AG04450 (cell line): ENCODE measurements around the gene FBXO28. TPM values are rescaled to one million over a fixed set of nuclear protein-coding genes. Genes with fewer than 3 reads are reported as not detected.
A peak's percentile ranks its signal among the peaks of the same experiment; 100 is the strongest.

ENCODE experiments used
- CTCF ChIA-PET: fragments of 300-600, 350-600 bp; formaldehyde crosslinking; extraction: SDS; loops from one replicate; lab custom pipeline; 2022; ENCODE audit warnings: antibody characterized with exemption, inconsistent platforms; lab: Charles Lee
- POLR2A ChIA-PET: fragments of 350-600 bp; formaldehyde crosslinking; extraction: SDS; loops from one replicate; lab custom pipeline; 2021; ENCODE audit warnings: antibody characterized with exemption, inconsistent platforms; lab: Yijun Ruan, JAX
- DNase-seq: peaks from one replicate; pipeline ENCODE4 v3.0.0-alpha.2; 2011; ENCODE audit warnings: low read depth, low spot score
- H3K27ac ChIP-seq: one replicate; pipeline ENCODE4 v1.5.1; 2012; ENCODE audit warnings: low read depth, low read length, control low read depth
- H3K27me3 ChIP-seq: one replicate; pipeline ENCODE4 v1.6.0; 2012; ENCODE audit warnings: low read length; ENCODE audit not compliant: control insufficient read depth, insufficient read depth
- H3K4me3 ChIP-seq: 2 replicates; pipeline ENCODE4 v1.5.1; 2011; ENCODE audit warnings: mild to moderate bottlenecking, low read depth, low read length, control low read depth
- H3K9me3 ChIP-seq: 2 replicates; pipeline ENCODE4 v1.5.1; 2012; ENCODE audit warnings: low read length; ENCODE audit not compliant: control insufficient read depth, insufficient read depth
- polyA plus RNA-seq: library from polyadenylated mRNA; depleted of rRNA; stranded (reverse); fragments of >200 nt; gene quantifications from 2 replicates; pipeline ENCODE4 v1.2.3, GENCODE V29; 2011
- TF ChIP-seq, protein P1 (sequence below): IDR thresholded peaks from 2 replicates; pipeline ENCODE4 v1.5.1; 2011; ENCODE audit warnings: low read depth, low read length, control low read depth, inconsistent platforms

Gene FBXO28
- polyA plus RNA-seq, 1 experiment, result 27.2 TPM

DNA sequence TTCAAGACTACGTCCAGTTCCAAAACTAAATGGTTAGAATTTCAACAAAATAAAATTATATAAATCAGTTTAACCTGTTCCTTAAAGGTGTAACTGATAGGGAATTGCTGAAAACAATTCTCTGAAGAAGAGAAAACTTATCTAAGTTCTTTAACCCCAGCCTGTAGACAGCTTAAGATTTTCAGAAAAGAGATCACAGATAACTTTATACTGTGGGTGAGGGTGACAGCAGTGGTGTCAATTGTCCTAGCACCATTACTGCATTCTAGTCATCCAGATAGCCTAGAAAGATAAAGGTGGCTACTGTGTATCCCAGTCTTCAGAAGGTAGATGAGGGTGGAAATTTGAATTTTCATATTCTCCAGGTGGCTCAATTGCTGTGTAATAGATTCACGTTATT is 49.4 kb downstream of the FBXO28 start:
- no peak for DNase-seq
- no peak overlapping the region for H3K27ac ChIP-seq
- POLR2A ChIA-PET, result no interaction called here
- no peaks in the 10 kb centered on the region for H3K27me3 ChIP-seq
- TF ChIP-seq, protein P1, sequence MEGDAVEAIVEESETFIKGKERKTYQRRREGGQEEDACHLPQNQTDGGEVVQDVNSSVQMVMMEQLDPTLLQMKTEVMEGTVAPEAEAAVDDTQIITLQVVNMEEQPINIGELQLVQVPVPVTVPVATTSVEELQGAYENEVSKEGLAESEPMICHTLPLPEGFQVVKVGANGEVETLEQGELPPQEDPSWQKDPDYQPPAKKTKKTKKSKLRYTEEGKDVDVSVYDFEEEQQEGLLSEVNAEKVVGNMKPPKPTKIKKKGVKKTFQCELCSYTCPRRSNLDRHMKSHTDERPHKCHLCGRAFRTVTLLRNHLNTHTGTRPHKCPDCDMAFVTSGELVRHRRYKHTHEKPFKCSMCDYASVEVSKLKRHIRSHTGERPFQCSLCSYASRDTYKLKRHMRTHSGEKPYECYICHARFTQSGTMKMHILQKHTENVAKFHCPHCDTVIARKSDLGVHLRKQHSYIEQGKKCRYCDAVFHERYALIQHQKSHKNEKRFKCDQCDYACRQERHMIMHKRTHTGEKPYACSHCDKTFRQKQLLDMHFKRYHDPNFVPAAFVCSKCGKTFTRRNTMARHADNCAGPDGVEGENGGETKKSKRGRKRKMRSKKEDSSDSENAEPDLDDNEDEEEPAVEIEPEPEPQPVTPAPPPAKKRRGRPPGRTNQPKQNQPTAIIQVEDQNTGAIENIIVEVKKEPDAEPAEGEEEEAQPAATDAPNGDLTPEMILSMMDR, result no peak
- H3K9me3 ChIP-seq, result no peaks in the 10 kb centered on the region
- H3K4me3 ChIP-seq, result no peak overlapping the region
- CTCF ChIA-PET, result interaction anchor here (0.6 kb wide), 1 partner anchor 11 kb away, joined by 3 read pairs; no protein-coding TSS in a partner anchor

DNA sequence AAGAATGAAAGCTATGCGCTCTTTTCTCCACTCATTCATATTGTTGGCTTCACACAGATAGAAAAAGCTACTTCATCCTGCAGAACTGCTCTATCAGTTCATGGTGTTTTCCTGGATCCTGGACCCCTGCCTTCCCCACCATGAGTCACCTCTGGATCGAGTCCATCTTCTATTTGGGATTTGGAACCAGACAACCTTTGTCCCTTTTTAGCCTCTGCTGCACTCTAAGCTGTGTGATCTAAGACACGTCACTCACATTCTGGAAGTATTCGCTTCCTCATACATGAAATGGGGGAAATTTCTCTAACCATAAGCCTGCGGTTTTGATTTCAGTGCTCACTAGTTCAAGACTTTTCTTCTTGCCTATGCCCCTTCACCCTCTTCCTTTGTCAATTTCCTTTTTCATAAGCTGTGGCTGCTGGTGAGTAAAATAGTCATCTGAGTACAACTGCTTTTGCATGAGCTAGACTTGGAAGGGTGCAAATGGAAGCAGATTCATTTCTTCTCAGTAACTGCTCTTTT is 55.0 kb downstream of the FBXO28 start:
- H3K27ac ChIP-seq, result peak overlapping the region; percentile 55
- TF ChIP-seq, protein P1, result no peak
- H3K9me3 ChIP-seq, result no peaks in the 10 kb centered on the region
- ChIA-PET POLR2A (interaction anchor here (0.7 kb wide), 1 partner anchor 14 kb away, joined by 3 read pairs; the partner anchor contains the start of gene DEGS1), CTCF (interaction anchor here (0.7 to 1.8 kb wide), 4 partner anchors 9 to 1896 kb away, joined by 3 to 8 read pairs (median 6); no protein-coding TSS in a partner anchor)
- DNase-seq, result no peak
- no peak overlapping the region for H3K4me3 ChIP-seq
- no peaks in the 10 kb centered on the region for H3K27me3 ChIP-seq

DNA sequence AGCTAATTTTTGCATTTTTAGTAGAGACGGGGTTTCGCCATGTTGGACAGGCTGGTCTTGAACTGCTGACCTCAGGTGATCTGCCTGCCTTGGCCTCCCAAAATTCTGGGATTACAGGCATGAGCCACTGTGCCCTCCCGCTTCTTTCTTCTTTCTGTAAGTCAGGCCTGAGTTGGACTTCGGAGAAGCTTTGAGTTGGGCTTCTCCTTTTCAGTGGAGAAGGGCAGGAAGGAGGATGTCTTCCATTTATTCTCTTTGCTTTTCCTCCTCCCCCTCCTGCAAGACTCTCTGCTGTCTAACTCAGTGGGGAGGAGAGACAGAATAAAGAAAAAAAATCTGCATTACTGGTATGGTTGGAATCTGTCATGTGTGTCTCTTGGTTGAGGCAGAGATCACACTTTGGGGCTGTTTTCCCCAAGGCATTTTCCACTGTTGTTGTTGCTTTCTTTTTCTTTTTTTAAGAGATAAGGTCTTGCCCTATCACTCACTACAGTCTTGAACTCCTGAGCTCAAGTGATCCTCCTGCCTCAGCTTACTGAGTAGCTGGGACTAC is 55.9 kb downstream of the FBXO28 start:
- no peak overlapping the region for H3K27ac ChIP-seq
- TF ChIP-seq, protein P1, result no peak
- ChIA-PET POLR2A (interaction anchor here (0.6 to 0.7 kb wide), 2 partner anchors 13 kb away, joined by 3 read pairs; partner anchors contain the start of gene DEGS1), CTCF (interaction anchor here (1.0 to 1.8 kb wide), 5 partner anchors 9 to 54 kb away, joined by 3 to 8 read pairs (median 3); partner anchors contain the start of gene DEGS1)
- no peak for DNase-seq
- no peak overlapping the region for H3K4me3 ChIP-seq
- H3K9me3 ChIP-seq, result no peaks in the 10 kb centered on the region
- no peaks in the 10 kb centered on the region for H3K27me3 ChIP-seq

DNA sequence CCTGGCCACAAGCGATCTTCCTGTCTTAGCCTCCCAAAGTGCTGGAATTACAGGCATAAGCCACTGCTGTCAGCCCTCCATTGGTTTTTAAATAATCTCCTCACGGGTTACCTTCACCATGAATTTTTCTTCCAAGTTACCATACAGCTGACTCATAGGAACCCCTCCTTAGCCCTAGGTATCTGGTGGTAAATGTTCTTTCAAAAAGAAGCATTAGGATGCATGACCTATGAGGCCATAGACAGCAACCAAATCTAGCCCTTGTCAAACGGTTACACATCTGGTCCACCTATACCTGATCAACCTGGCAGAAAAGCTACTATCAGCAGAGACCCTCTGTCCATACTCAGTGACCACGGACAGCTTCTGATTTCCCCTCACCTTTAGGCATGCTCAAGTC is 56.4 kb downstream of the FBXO28 start:
- POLR2A ChIA-PET, result interaction anchor here (0.6 kb wide), 1 partner anchor 12 kb away, joined by 3 read pairs; no protein-coding TSS in a partner anchor
- CTCF ChIA-PET, result interaction anchor here (1.0 to 1.4 kb wide), 3 partner anchors 9 to 12 kb away, joined by 3 read pairs; partner anchors contain the start of gene DEGS1
- H3K9me3 ChIP-seq, result no peaks in the 10 kb centered on the region
- no peak overlapping the region for H3K27ac ChIP-seq
- H3K27me3 ChIP-seq, result no peaks in the 10 kb centered on the region
- DNase-seq, result no peak
- no peak overlapping the region for H3K4me3 ChIP-seq
- TF ChIP-seq, protein P1, result no peak
